HG02678 (cell line): ENCODE results near the gene TMA7.

Experiments used
- ATAC-seq: cut with Tn5 transposase; IDR thresholded peaks from one replicate; pipeline ENCODE4 v1.9.1; 2021; ENCODE audit warnings: mild to moderate bottlenecking, moderate library complexity; ENCODE audit not compliant: unreplicated experiment

TMA7 gene

DNA sequence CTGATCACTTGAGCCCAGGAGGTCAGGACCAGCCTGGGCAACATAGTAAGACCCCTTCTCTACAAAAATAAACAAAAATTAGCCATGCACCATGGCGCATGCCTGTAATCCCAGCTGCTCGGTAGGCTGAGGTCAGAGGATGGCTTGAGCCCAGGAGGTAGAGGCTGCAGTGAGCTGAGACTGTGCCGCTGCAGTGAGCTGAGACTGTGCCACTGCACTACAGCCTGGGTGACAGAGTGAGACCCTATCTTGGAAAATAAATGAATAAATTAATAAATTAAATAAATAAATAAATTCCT, 53.1 kb downstream of the TMA7 start:
- no peak for ATAC-seq
